HepG2 (cell line): Measurements from ENCODE around the gene SLC29A1. TPM values are rescaled to one million over a fixed set of nuclear protein-coding genes. Genes with fewer than 3 reads are reported as not detected.

Experiments used
- HMG20A ChIP-seq: IDR thresholded peaks from 2 replicates; pipeline ENCODE4 v1.6.1; 2016; ENCODE audit warnings: borderline replicate concordance
- HNF4G ChIP-seq, 2 experiments: sonication (generic) in 1 of 2; formaldehyde crosslinking in 1 of 2; IDR thresholded peaks; 2 replicates each; pipeline versions ENCODE4 v1.4.0 to v1.6.1; 2011 to 2020; ENCODE audit warnings: borderline replicate concordance in 2 of 2, low read depth in 2 of 2, mild to moderate bottlenecking in 2 of 2, low read length in 1 of 2, missing genetic modification reagents in 1 of 2, moderate library complexity in 1 of 2
- HOXD1 ChIP-seq: sonication (generic); formaldehyde crosslinking; IDR thresholded peaks from 2 replicates; pipeline ENCODE4 v1.5.0; 2020; ENCODE audit warnings: missing genetic modification reagents
- MATR3 ChIP-seq: sonication (generic); formaldehyde crosslinking; IDR thresholded peaks from 2 replicates; pipeline ENCODE4 v1.4.0; 2020; ENCODE audit warnings: missing genetic modification reagents
- PLRG1 ChIP-seq: fragments of 450-650 bp; conservative IDR thresholded peaks from 2 replicates; pipeline ENCODE4 v1.6.1; 2016
- TEAD3 ChIP-seq: optimal IDR thresholded peaks from 2 replicates; pipeline ENCODE3; 2016; ENCODE audit warnings: borderline replicate concordance
- ZBTB1 ChIP-seq: sonication (generic); formaldehyde crosslinking; IDR thresholded peaks from 2 replicates; pipeline ENCODE4 v1.4.0; 2020; ENCODE audit warnings: missing genetic modification reagents, borderline replicate concordance
- ZBTB7A ChIP-seq: sonication (generic); formaldehyde crosslinking; IDR thresholded peaks from 2 replicates; pipeline ENCODE4 v1.8.0; 2022; ENCODE audit warnings: mild to moderate bottlenecking, missing genetic modification reagents
- ZKSCAN5 ChIP-seq: sonication (generic); formaldehyde crosslinking; IDR thresholded peaks from 2 replicates; pipeline ENCODE4 v1.5.1; 2020; ENCODE audit warnings: mild to moderate bottlenecking, missing genetic modification reagents
- ZMAT3 ChIP-seq: sonication (generic); formaldehyde crosslinking; conservative IDR thresholded peaks from 2 replicates; pipeline ENCODE4 v1.7.0; 2021; ENCODE audit warnings: missing genetic modification reagents
- ZMYM3 ChIP-seq: sonication (generic); formaldehyde crosslinking; IDR thresholded peaks from 2 replicates; pipeline ENCODE4 v1.5.1; 2020; ENCODE audit warnings: mild to moderate bottlenecking, missing genetic modification reagents
- ZNF556 ChIP-seq: sonication (generic); formaldehyde crosslinking; IDR thresholded peaks from 2 replicates; pipeline ENCODE4 v1.4.0; 2020; ENCODE audit warnings: mild to moderate bottlenecking, missing genetic modification reagents, borderline replicate concordance
- ZNF788 ChIP-seq: sonication (generic); formaldehyde crosslinking; IDR thresholded peaks from 2 replicates; pipeline ENCODE4 v1.5.0; 2020; ENCODE audit warnings: mild to moderate bottlenecking, missing genetic modification reagents, borderline replicate concordance
- ZSCAN29 ChIP-seq: sonication (generic); formaldehyde crosslinking; conservative IDR thresholded peaks from 2 replicates; pipeline ENCODE4 v1.4.0; 2020; ENCODE audit warnings: mild to moderate bottlenecking, missing genetic modification reagents
- polyA plus RNA-seq, 8 experiments: library from polyadenylated mRNA; depleted of rRNA in 3 of 8; stranded (reverse) in 7 of 8; unstranded in 1 of 8; fragments of >200 nt; fragmentation: Illumina TruSeq in 4 of 8; extraction: Trizol in 4 of 8; gene quantifications; 2 replicates each; pipeline versions ENCODE4 v1.2.1 to v1.2.3, GENCODE V29; 2011 to 2016; ENCODE audit warnings: low read depth in 4 of 8, missing spikeins in 1 of 8, mixed read lengths in 1 of 8; ENCODE audit not compliant: insufficient read depth in 1 of 8
- total RNA-seq, 5 experiments: library from RNA; depleted of rRNA; stranded (reverse); fragments of >200 nt; fragmentation: Illumina TruSeq; extraction: Trizol; gene quantifications; 2 replicates each; pipeline ENCODE4 v1.2.3, GENCODE V29; 2016; ENCODE audit warnings: low read depth in 1 of 5
- TF ChIP-seq, protein P1 (sequence below): sonication (generic); formaldehyde crosslinking; IDR thresholded peaks from 2 replicates; pipeline ENCODE4 v1.9.0; 2021; ENCODE audit warnings: missing genetic modification reagents, mild to moderate bottlenecking, borderline replicate concordance
- TF ChIP-seq, protein P2 (sequence below): sonication (generic); formaldehyde crosslinking; IDR thresholded peaks from 2 replicates; pipeline ENCODE4 v1.8.1; 2023; ENCODE audit warnings: missing genetic modification reagents, mild to moderate bottlenecking, borderline replicate concordance
- TF ChIP-seq, protein P3 (sequence below): sonication (generic); formaldehyde crosslinking; IDR thresholded peaks from 2 replicates; pipeline ENCODE4; 2020; ENCODE audit warnings: missing genetic modification reagents, mild to moderate bottlenecking, borderline replicate concordance
- TF ChIP-seq, protein P4 (sequence below): sonication (generic); formaldehyde crosslinking; IDR thresholded peaks from 2 replicates; pipeline ENCODE4 v1.4.0; 2020; ENCODE audit warnings: missing genetic modification reagents
- TF ChIP-seq, protein P5 (sequence below): sonication (generic); formaldehyde crosslinking; IDR thresholded peaks from 2 replicates; pipeline ENCODE4 v1.8.0; 2022; ENCODE audit warnings: mild to moderate bottlenecking, missing genetic modification reagents
- TF ChIP-seq, protein P6 (sequence below): IDR thresholded peaks from 2 replicates; pipeline ENCODE4 v1.6.1; 2012; ENCODE audit warnings: low read depth, low read length, improper control_type of control experiment

Gene SLC29A1
- total and polyA plus RNA-seq, 2 of the 13 experiments (the other 11 are each of a cell fraction or from before 2014, with no cell fraction given): 43.2 to 106 TPM

DNA sequence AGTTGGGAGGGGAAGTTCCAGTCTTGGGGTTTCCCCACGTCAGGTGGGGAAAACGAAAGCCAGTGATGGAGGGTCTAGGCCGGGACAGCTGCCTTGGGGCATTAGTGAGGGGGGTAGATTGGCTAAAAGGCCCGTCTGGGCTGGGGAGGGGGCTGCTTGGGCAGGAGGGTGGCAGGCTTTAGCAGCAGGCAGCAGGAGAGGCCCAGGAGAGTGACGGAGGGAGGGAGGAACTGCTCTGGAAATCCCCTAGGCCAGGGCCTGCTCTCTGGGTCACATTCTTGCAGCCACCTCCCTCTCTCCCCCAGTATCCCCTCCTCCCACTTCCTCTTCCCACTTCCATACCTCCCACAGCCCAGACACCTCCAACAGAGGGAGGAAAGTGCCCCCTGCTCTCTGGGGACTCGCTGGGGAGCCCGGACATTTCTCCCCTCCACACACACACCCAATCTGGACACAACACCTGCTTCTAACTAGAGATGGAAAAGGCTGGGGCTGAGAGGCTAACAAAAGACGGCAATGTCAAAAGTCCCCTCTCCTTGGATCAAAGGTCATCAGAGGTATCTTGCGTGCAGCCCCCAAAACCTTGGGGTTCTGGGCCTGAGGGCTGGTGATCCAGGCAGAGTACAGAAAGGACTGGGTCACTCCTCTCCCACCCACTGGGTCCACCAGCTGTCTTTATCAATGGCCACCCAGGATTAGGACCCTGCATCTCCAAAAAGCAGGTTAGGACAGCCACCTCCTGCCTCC is 40.1 kb downstream of the SLC29A1 start (continued):
- no peak for TF ChIP-seq ZKSCAN5 (CRISPR knock-in tag)
- no peak for TF ChIP-seq ZSCAN29
- 0 out of 2 replicates have a peak, but pooled peaks have one; percentile 46 for TF ChIP-seq HOXD1 (CRISPR knock-in tag)
- no peak for TF ChIP-seq MATR3 (CRISPR knock-in tag)
- peak; percentile 67; the same call in 1 of the 2 replicates for TF ChIP-seq ZNF788
- TF ChIP-seq ZBTB1: no peak
- TF ChIP-seq, protein P1, sequence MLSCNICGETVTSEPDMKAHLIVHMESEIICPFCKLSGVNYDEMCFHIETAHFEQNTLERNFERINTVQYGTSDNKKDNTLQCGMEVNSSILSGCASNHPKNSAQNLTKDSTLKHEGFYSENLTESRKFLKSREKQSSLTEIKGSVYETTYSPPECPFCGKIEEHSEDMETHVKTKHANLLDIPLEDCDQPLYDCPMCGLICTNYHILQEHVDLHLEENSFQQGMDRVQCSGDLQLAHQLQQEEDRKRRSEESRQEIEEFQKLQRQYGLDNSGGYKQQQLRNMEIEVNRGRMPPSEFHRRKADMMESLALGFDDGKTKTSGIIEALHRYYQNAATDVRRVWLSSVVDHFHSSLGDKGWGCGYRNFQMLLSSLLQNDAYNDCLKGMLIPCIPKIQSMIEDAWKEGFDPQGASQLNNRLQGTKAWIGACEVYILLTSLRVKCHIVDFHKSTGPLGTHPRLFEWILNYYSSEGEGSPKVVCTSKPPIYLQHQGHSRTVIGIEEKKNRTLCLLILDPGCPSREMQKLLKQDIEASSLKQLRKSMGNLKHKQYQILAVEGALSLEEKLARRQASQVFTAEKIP: no peak
- TF ChIP-seq, protein P2, sequence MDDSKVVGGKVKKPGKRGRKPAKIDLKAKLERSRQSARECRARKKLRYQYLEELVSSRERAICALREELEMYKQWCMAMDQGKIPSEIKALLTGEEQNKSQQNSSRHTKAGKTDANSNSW (CRISPR knock-in tag): no peak
- no peak for TF ChIP-seq HMG20A (CRISPR knock-in tag)
- no peak for TF ChIP-seq ZBTB7A
- TF ChIP-seq, protein P3, sequence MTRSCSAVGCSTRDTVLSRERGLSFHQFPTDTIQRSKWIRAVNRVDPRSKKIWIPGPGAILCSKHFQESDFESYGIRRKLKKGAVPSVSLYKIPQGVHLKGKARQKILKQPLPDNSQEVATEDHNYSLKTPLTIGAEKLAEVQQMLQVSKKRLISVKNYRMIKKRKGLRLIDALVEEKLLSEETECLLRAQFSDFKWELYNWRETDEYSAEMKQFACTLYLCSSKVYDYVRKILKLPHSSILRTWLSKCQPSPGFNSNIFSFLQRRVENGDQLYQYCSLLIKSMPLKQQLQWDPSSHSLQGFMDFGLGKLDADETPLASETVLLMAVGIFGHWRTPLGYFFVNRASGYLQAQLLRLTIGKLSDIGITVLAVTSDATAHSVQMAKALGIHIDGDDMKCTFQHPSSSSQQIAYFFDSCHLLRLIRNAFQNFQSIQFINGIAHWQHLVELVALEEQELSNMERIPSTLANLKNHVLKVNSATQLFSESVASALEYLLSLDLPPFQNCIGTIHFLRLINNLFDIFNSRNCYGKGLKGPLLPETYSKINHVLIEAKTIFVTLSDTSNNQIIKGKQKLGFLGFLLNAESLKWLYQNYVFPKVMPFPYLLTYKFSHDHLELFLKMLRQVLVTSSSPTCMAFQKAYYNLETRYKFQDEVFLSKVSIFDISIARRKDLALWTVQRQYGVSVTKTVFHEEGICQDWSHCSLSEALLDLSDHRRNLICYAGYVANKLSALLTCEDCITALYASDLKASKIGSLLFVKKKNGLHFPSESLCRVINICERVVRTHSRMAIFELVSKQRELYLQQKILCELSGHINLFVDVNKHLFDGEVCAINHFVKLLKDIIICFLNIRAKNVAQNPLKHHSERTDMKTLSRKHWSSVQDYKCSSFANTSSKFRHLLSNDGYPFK (CRISPR knock-in tag): no peak
- TF ChIP-seq, protein P4, sequence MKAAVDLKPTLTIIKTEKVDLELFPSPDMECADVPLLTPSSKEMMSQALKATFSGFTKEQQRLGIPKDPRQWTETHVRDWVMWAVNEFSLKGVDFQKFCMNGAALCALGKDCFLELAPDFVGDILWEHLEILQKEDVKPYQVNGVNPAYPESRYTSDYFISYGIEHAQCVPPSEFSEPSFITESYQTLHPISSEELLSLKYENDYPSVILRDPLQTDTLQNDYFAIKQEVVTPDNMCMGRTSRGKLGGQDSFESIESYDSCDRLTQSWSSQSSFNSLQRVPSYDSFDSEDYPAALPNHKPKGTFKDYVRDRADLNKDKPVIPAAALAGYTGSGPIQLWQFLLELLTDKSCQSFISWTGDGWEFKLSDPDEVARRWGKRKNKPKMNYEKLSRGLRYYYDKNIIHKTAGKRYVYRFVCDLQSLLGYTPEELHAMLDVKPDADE: no peak
- TF ChIP-seq ZMAT3: 0 out of 2 replicates have a peak, but pooled peaks have one; percentile 39
- peak; percentile 79 for TF ChIP-seq TEAD3
- no peak for TF ChIP-seq PLRG1
- TF ChIP-seq, protein P5, sequence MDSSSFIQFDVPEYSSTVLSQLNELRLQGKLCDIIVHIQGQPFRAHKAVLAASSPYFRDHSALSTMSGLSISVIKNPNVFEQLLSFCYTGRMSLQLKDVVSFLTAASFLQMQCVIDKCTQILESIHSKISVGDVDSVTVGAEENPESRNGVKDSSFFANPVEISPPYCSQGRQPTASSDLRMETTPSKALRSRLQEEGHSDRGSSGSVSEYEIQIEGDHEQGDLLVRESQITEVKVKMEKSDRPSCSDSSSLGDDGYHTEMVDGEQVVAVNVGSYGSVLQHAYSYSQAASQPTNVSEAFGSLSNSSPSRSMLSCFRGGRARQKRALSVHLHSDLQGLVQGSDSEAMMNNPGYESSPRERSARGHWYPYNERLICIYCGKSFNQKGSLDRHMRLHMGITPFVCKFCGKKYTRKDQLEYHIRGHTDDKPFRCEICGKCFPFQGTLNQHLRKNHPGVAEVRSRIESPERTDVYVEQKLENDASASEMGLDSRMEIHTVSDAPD (CRISPR knock-in tag): no peak
- peak; percentile 45; the same call in 1 of the 2 replicates for TF ChIP-seq ZNF556 (CRISPR knock-in tag)
- TF ChIP-seq, protein P6, sequence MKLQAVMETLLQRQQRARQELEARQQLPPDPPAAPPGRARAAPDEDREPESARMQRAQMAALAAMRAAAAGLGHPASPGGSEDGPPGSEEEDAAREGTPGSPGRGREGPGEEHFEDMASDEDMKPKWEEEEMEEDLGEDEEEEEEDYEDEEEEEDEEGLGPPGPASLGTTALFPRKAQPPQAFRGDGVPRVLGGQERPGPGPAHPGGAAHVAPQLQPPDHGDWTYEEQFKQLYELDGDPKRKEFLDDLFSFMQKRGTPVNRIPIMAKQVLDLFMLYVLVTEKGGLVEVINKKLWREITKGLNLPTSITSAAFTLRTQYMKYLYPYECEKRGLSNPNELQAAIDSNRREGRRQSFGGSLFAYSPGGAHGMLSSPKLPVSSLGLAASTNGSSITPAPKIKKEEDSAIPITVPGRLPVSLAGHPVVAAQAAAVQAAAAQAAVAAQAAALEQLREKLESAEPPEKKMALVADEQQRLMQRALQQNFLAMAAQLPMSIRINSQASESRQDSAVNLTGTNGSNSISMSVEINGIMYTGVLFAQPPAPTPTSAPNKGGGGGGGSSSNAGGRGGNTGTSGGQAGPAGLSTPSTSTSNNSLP: no peak
- TF ChIP-seq HNF4G (IDR thresholded peaks at IDR 0.05; ENCODE audit: borderline replicate concordance, low read depth, low read length): 0 out of 2 replicates have a peak, but pooled peaks have one; percentile 12
- no peak for TF ChIP-seq HNF4G (CRISPR knock-in tag; IDR thresholded peaks at IDR 0.05; ENCODE audit: borderline replicate concordance, low read depth)
- no peak for TF ChIP-seq ZMYM3 (CRISPR knock-in tag)
